HEK293 (cell line): ENCODE measurements around the gene TWIST2.

Source experiments
- CTCF ChIA-PET: fragments of 350-600 bp; formaldehyde crosslinking; extraction: SDS; loops from one replicate; lab custom pipeline; 2021; ENCODE audit warnings: antibody characterized with exemption; lab: Yijun Ruan, JAX
- POLR2A ChIA-PET: fragments of 300-600 bp; formaldehyde crosslinking; extraction: SDS; loops from one replicate; lab custom pipeline; 2020; ENCODE audit warnings: antibody characterized with exemption, inconsistent platforms; lab: Yijun Ruan, JAX
- H3K27ac ChIP-seq: fragments of 200-500 bp; sonication (Bioruptor generic); 2 replicates; pipeline ENCODE4 v1.5.1; 2014; ENCODE audit warnings: low read depth, low read length, control low read depth, inconsistent platforms; ENCODE audit errors: extremely low read depth
- H3K36me3 ChIP-seq, 2 experiments: fragments of 200-500 bp in 1 of 2; sonication (Bioruptor generic) in 1 of 2; 1 replicate in 1 of 2; 2 replicates in 1 of 2; pipeline ENCODE4 v1.5.1; 2014 to 2017; ENCODE audit warnings: inconsistent platforms in 2 of 2, low read length in 2 of 2; ENCODE audit not compliant: control insufficient read depth in 2 of 2, insufficient read depth in 1 of 2
- H3K4me1 ChIP-seq: fragments of 200-500 bp; sonication (Bioruptor generic); 2 replicates; pipeline ENCODE4 v1.5.1; 2014; ENCODE audit warnings: mild to moderate bottlenecking, low read length, inconsistent platforms; ENCODE audit not compliant: control insufficient read depth, insufficient read depth
- H3K4me3 ChIP-seq: 2 replicates; pipeline ENCODE4 v1.5.1; 2011; ENCODE audit warnings: low read depth, mild to moderate bottlenecking, control low read depth, low read length, moderate library complexity
- H3K9me3 ChIP-seq: fragments of 200-500 bp; sonication (Bioruptor generic); 2 replicates; pipeline ENCODE4 v1.5.1; 2014; ENCODE audit warnings: low read depth, low read length, inconsistent platforms; ENCODE audit not compliant: control insufficient read depth, insufficient read depth
- MZF1 ChIP-seq: fragments of 450-650 bp; formaldehyde crosslinking; IDR thresholded peaks from 2 replicates; pipeline ENCODE4 v1.5.1; 2017; ENCODE audit warnings: missing biosample characterization, missing genetic modification characterization, borderline replicate concordance
- TCF7L2 ChIP-seq: IDR thresholded peaks from 2 replicates; pipeline ENCODE4 v1.6.1; 2011; ENCODE audit warnings: low read depth, mild to moderate bottlenecking, inconsistent platforms, low read length, moderate library complexity, borderline replicate concordance
- ZBTB21 ChIP-seq: fragments of 450-650 bp; formaldehyde crosslinking; IDR thresholded peaks from 2 replicates; pipeline ENCODE4 v1.5.1; 2017; ENCODE audit warnings: missing biosample characterization, missing genetic modification characterization
- ZBTB48 ChIP-seq: fragments of 450-650 bp; formaldehyde crosslinking; IDR thresholded peaks from 2 replicates; pipeline ENCODE4 v1.5.1; 2016; ENCODE audit warnings: missing biosample characterization, missing genetic modification characterization
- ZNF121 ChIP-seq: fragments of 450-650 bp; formaldehyde crosslinking; IDR thresholded peaks from 2 replicates; pipeline ENCODE4 v1.5.1; 2016; ENCODE audit warnings: missing biosample characterization, missing genetic modification characterization
- ZNF366 ChIP-seq: fragments of 450-650 bp; formaldehyde crosslinking; conservative IDR thresholded peaks from 2 replicates; pipeline ENCODE4 v1.5.1; 2016; ENCODE audit warnings: missing biosample characterization, missing genetic modification characterization
- ZNF473 ChIP-seq: fragments of 450-650 bp; formaldehyde crosslinking; IDR thresholded peaks from 2 replicates; pipeline ENCODE4 v1.5.1; 2017; ENCODE audit warnings: missing biosample characterization, missing genetic modification characterization
- ZNF48 ChIP-seq: fragments of 450-650 bp; formaldehyde crosslinking; IDR thresholded peaks from 2 replicates; pipeline ENCODE4 v1.5.1; 2016; ENCODE audit warnings: missing biosample characterization, missing genetic modification characterization
- ZNF555 ChIP-seq: fragments of 450-650 bp; formaldehyde crosslinking; conservative IDR thresholded peaks from 2 replicates; pipeline ENCODE4 v1.5.1; 2017; ENCODE audit warnings: missing biosample characterization, mild to moderate bottlenecking, missing genetic modification characterization, inconsistent platforms
- ZNF561 ChIP-seq: fragments of 450-650 bp; IDR thresholded peaks from 2 replicates; pipeline ENCODE4 v1.5.1; 2018; ENCODE audit warnings: missing biosample characterization, missing genetic modification characterization, borderline replicate concordance
- ZNF76 ChIP-seq: fragments of 450-650 bp; formaldehyde crosslinking; IDR thresholded peaks from 2 replicates; pipeline ENCODE4; 2016; ENCODE audit warnings: low read depth, missing biosample characterization, missing genetic modification characterization, borderline replicate concordance
- ZNF776 ChIP-seq: fragments of 450-650 bp; formaldehyde crosslinking; IDR thresholded peaks from 2 replicates; pipeline ENCODE4 v1.5.0; 2017; ENCODE audit warnings: missing biosample characterization, missing genetic modification characterization, borderline replicate concordance
- ZSCAN16 ChIP-seq: fragments of 450-650 bp; formaldehyde crosslinking; IDR thresholded peaks from 2 replicates; pipeline ENCODE4 v1.5.1; 2016; ENCODE audit warnings: missing biosample characterization, missing genetic modification characterization
- TF ChIP-seq, protein P1 (sequence below): fragments of 450-650 bp; formaldehyde crosslinking; IDR thresholded peaks from 2 replicates; pipeline ENCODE4 v1.5.1; 2016; ENCODE audit warnings: missing biosample characterization, missing genetic modification characterization, borderline replicate concordance
- TF ChIP-seq, protein P2 (sequence below): fragments of 450-650 bp; formaldehyde crosslinking; IDR thresholded peaks from 2 replicates; pipeline ENCODE4 v1.5.1; 2016; ENCODE audit warnings: missing biosample characterization, missing genetic modification characterization

The TWIST2 gene

DNA sequence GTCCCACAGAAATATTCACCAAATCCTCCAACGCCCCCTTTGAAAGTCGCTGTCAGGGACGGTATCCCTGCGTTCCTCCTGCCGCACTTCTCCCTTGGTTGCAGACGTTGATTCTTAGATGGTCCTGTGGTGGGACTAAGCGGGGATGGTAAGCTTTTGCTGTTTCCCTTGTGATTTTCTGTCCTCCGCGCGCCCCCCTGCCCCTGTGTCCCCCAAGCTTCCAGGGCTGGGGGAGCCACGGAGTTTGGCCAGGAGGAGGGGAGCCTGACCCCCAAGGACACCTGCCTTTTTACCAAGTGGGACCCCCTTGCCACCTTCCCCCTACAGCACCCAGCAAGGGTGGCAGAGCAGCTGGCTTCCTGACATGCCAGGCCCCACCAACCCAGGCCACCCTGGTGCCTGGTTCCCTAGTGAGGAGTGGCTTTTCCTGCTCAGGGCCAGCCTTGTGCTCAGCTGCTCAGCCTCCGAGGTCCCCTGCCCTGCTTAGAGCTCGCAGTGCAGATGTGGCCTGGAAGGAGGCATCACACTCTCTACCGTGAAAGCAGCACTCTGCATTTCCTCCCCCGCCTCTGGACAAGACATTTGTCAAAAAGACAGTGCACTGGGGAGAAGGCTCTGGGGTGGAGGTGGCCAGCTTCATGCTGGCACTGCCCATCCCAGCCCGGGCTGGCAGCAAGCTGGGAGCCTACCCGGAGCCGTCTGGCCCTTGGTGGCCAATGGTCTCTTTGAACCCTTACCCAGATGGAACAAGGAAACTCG, 49.4 kb downstream of the TWIST2 start (continued):
- TF ChIP-seq, protein P1, sequence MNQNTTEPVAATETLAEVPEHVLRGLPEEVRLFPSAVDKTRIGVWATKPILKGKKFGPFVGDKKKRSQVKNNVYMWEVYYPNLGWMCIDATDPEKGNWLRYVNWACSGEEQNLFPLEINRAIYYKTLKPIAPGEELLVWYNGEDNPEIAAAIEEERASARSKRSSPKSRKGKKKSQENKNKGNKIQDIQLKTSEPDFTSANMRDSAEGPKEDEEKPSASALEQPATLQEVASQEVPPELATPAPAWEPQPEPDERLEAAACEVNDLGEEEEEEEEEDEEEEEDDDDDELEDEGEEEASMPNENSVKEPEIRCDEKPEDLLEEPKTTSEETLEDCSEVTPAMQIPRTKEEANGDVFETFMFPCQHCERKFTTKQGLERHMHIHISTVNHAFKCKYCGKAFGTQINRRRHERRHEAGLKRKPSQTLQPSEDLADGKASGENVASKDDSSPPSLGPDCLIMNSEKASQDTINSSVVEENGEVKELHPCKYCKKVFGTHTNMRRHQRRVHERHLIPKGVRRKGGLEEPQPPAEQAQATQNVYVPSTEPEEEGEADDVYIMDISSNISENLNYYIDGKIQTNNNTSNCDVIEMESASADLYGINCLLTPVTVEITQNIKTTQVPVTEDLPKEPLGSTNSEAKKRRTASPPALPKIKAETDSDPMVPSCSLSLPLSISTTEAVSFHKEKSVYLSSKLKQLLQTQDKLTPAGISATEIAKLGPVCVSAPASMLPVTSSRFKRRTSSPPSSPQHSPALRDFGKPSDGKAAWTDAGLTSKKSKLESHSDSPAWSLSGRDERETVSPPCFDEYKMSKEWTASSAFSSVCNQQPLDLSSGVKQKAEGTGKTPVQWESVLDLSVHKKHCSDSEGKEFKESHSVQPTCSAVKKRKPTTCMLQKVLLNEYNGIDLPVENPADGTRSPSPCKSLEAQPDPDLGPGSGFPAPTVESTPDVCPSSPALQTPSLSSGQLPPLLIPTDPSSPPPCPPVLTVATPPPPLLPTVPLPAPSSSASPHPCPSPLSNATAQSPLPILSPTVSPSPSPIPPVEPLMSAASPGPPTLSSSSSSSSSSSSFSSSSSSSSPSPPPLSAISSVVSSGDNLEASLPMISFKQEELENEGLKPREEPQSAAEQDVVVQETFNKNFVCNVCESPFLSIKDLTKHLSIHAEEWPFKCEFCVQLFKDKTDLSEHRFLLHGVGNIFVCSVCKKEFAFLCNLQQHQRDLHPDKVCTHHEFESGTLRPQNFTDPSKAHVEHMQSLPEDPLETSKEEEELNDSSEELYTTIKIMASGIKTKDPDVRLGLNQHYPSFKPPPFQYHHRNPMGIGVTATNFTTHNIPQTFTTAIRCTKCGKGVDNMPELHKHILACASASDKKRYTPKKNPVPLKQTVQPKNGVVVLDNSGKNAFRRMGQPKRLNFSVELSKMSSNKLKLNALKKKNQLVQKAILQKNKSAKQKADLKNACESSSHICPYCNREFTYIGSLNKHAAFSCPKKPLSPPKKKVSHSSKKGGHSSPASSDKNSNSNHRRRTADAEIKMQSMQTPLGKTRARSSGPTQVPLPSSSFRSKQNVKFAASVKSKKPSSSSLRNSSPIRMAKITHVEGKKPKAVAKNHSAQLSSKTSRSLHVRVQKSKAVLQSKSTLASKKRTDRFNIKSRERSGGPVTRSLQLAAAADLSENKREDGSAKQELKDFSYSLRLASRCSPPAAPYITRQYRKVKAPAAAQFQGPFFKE (tag by site-specific recombination) = no peak
- TF ChIP-seq TCF7L2 (no peak), ZBTB48 (tag by site-specific recombination) (no peak), MZF1 (tag by site-specific recombination) (no peak), ZNF121 (tag by site-specific recombination) (no peak), ZNF561 (tag by site-specific recombination) (no peak), ZNF473 (tag by site-specific recombination) (no peak)

DNA sequence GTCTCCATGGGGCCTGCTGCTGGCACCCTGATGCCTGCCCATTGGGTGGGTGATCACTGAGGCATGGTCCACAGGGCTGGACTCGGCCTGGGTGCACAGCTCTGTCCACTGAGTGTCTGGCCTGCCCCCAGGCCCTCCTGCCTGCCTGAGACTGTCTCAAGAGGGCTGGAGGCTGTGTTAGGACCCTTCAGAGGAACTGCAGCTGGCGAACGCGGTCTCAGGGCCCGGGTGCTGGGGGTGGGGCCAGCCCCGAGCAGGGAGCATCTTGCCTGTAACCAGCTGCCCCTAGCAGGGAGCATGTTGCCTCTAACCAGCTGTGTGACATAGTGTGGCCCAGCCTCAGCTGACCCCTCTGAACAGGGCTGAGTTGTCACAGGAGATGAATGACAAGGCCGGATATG, 50.0 kb downstream of the TWIST2 start:
- Histone ChIP-seq H3K9me3 (no peaks in the 10 kb centered on the region), H3K27ac (no peak overlapping the region), H3K36me3 (no peaks in the 10 kb centered on the region; a peak in 1 of 3 replicates), H3K4me3 (no peak overlapping the region), H3K4me1 (no peaks in the 10 kb centered on the region)
- ChIA-PET CTCF (no interaction called here), POLR2A (no interaction called here)
- TF ChIP-seq ZNF366 (tag by site-specific recombination) = no peak
- TF ChIP-seq ZNF48 = no peak
- TF ChIP-seq ZSCAN16 = no peak
- TF ChIP-seq ZNF776 (tag by site-specific recombination) = no peak
- TF ChIP-seq ZNF555 = no peak
- TF ChIP-seq ZNF473 (tag by site-specific recombination) = no peak

DNA sequence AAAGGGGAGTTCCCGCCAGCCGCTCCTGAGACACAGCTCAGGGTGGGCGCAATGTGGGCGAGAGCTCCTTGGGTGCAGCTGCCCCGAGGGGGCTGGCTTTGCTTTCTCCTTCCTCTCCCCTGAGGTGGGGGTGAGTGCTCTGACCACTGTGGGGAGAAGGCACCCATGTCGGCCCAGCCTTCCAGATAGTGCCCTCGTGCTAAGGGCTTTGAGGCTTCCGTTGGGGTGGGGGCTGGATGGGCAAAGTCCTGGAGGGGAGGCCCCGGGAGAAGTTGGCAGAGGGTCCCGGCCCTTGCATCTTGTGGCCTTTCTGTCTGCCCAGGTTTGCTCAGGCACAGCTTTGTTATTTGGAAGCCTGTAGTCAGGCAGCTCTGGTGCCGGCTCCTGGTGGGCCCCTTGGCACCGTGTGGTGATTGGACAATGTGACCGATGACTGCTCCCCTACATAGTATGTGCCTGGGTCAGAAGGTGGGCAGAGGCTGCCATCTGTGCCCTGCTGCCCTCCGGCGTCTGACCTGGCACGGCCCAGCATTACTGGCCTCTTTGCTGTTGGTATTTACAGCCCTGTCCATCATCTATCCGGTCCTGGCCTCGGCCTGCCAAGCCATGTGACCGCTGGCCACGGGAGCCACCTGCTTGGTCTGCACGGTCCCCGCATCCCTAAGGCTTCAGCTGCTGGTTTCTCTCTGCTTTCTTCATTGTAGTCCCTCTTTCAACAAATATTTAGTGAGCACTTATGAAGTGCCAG, 50.8 kb downstream of the TWIST2 start:
- ChIA-PET POLR2A (no interaction called here), CTCF (interaction anchor here (0.5 kb wide), 1 partner anchor 640 kb away, joined by 4 read pairs; no protein-coding TSS in a partner anchor)
- Histone ChIP-seq H3K36me3 (no peaks in the 10 kb centered on the region; a peak in 1 of 3 replicates), H3K4me1 (no peaks in the 10 kb centered on the region), H3K9me3 (no peaks in the 10 kb centered on the region), H3K4me3 (no peak overlapping the region), H3K27ac (no peak overlapping the region)
- TF ChIP-seq, protein P2, sequence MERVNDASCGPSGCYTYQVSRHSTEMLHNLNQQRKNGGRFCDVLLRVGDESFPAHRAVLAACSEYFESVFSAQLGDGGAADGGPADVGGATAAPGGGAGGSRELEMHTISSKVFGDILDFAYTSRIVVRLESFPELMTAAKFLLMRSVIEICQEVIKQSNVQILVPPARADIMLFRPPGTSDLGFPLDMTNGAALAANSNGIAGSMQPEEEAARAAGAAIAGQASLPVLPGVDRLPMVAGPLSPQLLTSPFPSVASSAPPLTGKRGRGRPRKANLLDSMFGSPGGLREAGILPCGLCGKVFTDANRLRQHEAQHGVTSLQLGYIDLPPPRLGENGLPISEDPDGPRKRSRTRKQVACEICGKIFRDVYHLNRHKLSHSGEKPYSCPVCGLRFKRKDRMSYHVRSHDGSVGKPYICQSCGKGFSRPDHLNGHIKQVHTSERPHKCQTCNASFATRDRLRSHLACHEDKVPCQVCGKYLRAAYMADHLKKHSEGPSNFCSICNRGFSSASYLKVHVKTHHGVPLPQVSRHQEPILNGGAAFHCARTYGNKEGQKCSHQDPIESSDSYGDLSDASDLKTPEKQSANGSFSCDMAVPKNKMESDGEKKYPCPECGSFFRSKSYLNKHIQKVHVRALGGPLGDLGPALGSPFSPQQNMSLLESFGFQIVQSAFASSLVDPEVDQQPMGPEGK (tag by site-specific recombination) = no peak
- TF ChIP-seq ZNF76 (tag by site-specific recombination) (no peak), ZBTB21 (tag by site-specific recombination) (no peak), MZF1 (tag by site-specific recombination) (no peak)
